ENCODE data around the gene MDGA2.

DNA sequence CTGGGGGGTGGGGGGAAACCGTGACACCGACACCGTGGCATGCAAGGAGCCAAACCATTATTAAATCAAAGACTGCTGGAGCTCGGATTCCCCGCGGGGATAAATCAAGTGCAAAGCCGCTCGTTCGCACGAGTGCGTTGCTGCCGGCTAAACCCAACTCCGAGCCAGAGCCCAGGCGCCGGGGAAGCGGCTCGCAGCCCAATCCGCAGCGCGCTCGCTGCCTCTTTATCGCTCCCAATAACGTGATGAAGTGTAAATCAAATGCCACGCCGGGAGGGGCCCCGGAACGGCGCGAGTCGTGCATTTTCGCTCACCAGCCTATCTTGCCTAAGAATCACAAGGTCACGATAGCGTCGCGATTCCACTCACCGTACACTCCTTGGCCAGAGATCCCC, 1.3 kb downstream of the MDGA2 start:
- TF ChIP-seq POLR2AphosphoS5 (IDR thresholded peaks at IDR 0.05; ENCODE audit: low read depth, low read length) (no peak), TCF7L2 (IDR thresholded peaks at IDR 0.05; ENCODE audit: borderline replicate concordance, extremely low read depth, insufficient read depth, insufficient read length) (no peak), POLR2A (IDR thresholded peaks at IDR 0.05; ENCODE audit: borderline replicate concordance, extremely low read depth, insufficient read depth, insufficient read length) (no peak), EGR1 (IDR thresholded peaks at IDR 0.05; ENCODE audit: low read depth) (no peak), EZH2 (IDR thresholded peaks at IDR 0.05) (no peak), CEBPB (IDR thresholded peaks at IDR 0.05; ENCODE audit: low read depth) (no peak), JUND (IDR thresholded peaks at IDR 0.05) (no peak), EZH2phosphoT487 (IDR thresholded peaks at IDR 0.05; ENCODE audit: borderline replicate concordance) (no peak), FOSL1 (IDR thresholded peaks at IDR 0.05; ENCODE audit: low read depth) (no peak), SIN3A (IDR thresholded peaks at IDR 0.05; ENCODE audit: low read depth) (no peak)
- TF ChIP-seq, protein P1, sequence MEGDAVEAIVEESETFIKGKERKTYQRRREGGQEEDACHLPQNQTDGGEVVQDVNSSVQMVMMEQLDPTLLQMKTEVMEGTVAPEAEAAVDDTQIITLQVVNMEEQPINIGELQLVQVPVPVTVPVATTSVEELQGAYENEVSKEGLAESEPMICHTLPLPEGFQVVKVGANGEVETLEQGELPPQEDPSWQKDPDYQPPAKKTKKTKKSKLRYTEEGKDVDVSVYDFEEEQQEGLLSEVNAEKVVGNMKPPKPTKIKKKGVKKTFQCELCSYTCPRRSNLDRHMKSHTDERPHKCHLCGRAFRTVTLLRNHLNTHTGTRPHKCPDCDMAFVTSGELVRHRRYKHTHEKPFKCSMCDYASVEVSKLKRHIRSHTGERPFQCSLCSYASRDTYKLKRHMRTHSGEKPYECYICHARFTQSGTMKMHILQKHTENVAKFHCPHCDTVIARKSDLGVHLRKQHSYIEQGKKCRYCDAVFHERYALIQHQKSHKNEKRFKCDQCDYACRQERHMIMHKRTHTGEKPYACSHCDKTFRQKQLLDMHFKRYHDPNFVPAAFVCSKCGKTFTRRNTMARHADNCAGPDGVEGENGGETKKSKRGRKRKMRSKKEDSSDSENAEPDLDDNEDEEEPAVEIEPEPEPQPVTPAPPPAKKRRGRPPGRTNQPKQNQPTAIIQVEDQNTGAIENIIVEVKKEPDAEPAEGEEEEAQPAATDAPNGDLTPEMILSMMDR (IDR thresholded peaks at IDR 0.05 in 2 of 3, conservative IDR thresholded peaks at IDR 0.05 in 1 of 3; ENCODE audit: borderline replicate concordance in 1 of 3, insufficient read depth in 1 of 3, low read depth in 2 of 3, low read length in 2 of 3) = no peak
